Activated CD8-positive, alpha-beta memory T cell treated with anti-CD3 and anti-CD28 coated beads, Interleukin-2, amount 50 U/mL, for 1 hour (primary cell): ENCODE measurements around the gene KCNA10.

Source experiments
- DNase-seq: peaks from one replicate; pipeline ENCODE4 v3.0.0-alpha.2; 2020; ENCODE audit errors: extremely low read depth

The KCNA10 gene

DNA sequence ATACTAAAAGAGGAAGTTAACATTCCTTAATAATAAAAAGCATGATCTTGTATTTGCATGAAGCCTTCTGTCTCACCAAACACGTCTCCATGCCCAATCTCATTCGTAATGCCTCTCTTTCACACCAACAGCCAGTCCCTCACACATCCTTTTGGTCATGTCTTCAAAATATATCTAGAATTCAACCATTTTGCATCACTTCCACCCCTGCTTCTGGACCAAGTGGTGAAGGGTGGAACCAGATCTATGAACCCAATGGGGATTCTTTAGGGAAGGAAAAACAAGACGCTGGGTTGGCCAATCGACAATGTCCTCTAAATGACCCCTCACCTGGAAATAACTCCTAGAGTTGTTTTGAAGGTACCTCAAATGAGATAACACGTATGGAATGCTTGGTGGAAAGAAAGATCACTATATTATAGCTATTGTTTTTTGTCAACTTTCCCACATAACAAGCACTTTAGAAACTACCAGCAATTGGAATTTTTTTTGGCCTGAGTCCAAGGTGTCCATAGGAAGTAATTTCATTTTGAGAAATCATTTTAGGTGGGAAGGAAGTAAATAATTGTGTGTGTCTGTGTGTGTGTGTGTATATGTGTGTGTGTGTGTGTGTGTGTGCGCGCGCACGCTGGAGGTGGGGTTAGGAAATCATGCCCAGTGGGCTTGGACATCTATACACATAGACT lies at the start of gene KCNA10:
KCNA10 (minus strand) TSS at position 51 of the 686 bp plus-strand sequence. CDS start 388 bp downstream, outside the sequence.
- DNase-seq: no peak

DNA sequence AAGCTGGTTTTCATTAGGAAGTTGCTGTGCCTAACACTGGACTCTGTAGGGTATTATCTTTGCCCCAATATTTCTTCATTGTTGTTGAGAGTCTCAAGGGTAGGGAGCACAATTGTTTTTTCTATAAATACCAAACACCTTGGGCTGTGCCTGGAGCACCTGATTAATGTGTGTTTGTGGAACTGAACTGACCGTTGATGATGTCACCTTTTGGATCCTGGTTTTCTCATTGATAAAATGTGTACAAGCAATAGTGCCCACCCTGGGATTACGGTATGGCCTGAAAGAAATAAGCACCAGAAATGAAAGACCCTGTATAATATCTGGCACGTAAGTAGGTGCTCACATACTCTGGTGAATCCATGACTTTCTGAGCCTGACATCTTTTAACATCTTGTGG lies 47.9 kb upstream of the KCNA10 start:
- no peak for DNase-seq

DNA sequence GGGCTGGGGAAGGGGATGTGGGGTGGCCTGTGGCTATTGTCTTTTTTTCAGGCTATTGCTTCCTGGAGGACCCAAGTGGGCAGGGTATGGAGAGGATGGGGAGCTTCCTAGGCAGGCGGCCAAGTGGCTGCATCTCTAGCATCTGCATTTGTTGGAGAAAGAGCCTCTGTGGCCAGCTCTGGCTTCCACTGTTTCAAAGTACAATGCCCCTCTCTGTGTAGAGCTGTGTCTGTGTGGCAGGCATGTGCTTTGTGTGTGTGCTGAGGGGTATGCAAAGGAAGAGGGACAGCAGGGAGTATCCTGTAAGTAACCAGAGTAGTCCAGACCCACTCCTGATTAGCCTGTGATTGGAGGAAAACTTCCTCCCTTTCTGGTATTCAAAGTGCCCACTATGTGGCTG lies 46.6 kb upstream of the KCNA10 start:
- no peak for DNase-seq

DNA sequence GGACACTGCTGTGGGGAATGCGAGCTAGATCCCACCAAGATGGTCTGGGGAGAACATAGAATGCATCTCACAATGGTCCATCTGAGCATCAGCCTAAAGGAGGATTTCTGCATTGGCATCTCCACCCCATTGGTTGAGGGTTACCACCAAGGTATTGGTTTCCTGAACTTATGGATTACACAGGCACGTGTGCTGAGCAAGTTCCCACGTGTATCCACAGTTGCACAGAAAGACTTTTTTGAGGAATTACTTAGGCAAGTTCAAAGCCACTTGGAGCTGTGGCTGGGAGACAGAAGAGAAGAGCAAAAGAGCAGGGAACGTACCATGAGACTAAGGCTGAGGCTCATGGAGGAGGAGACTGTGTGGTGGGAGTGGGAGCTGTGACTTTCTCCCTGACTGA lies 44.1 kb upstream of the KCNA10 start:
- DNase-seq: no peak

DNA sequence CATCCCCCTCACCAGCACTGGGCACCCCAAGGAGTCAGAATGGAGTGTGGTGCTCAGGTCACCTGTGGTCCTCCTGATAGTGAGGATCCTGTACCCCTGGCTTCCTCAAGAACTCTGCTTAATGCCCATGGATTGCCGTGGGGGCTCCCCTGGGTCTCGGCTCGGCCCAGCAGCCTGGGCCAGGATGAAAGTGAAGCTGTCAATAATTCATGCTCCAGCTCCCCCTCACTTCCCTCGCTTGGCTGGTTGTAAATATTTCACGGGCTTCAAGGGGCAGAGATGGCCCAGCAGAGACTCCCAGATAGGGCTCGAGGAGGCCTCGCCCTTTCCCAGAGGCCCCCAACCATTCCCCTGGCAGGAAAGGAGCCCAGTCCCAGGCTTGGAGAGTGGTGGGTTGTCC lies 42.6 kb upstream of the KCNA10 start:
- DNase-seq: no peak

DNA sequence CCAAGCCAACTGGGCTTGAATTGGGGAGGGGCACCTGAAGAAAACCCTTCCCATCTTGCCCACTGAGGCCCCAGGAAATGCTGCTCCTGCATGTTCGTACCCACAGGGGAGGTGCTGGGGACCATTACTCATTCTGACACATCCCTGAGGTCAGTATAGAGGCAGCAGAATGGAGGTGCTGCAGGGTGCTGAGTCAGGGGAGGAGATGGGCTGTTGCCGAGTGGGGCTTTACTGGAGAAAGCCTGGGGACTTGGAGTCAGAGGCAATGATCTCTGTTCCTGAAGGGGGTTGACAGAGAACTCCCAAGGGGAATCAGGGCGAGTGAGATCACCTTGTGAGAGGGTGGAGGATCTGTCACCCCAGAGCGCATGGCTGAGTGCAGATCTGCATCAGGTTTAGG lies 40.2 kb upstream of the KCNA10 start:
- no peak for DNase-seq

DNA sequence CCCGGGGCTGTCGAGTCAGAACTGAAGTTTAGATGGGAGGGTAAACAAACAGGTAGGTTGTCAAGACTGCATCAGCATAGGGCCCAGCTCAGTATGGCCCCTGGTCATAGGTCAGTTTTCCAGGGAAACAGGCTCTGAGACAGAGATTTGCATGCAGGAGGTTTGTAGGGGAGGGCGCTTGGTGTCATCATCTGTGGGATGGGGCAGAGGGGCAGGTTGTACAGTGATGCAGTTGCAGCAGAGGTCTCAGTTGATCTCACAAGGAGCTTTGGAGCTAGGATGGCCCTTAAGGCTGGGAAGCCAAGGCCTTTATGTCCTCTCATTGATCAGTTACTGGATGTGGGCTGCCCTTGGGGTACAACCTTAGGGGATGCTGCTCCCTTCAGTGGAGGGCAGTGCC lies 38.5 kb upstream of the KCNA10 start:
- no peak for DNase-seq

DNA sequence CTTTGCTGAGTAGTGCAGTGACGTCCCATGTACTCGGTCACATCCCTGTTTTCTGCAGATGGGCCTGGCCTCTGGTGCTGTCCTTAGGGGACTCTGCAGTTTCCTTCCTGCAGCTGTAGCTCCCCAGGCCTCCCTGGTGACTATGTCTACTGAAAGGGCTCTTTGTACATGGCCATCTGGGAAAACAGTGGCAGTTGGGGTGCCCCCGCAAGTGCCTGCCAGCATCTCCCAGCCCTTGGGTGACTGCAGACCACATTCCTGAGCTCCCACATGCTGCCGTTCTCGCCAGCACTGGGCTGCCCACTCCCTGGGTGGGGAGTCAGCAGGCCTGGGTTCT lies 37.5 kb upstream of the KCNA10 start:
- no peak for DNase-seq

DNA sequence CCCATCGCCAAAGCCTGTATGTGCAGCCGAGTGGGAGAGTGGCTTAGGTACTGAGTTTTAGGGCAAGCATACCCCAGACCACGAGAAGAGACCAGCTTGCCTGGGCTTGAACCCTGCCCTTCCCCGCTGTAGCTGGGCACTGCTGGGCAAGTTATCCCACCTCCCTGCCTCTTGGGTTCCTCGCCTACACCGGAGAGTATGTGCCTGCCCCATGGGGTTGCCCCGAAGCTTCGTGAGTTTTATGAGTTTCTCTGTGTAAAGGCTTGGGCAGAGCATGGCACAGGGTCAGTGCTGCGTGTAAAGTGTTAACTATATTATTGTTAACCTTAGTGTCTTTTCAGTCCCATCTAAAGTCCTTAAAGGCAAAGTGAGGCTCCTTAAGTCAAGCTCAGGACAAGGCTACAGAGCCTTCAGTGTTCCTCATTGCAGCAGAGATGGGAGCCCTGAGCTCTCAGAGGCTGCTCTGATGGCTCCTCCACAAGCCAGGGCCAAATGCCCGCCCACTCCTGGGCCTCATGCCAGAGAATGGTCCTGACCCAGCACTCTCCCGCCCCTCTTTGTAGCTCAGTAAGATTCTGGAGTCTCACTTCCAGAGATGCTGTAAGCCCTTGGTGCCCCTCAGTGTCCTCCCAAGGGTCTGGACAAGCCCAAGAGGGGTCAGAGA lies 37.0 kb upstream of the KCNA10 start:
- no peak for DNase-seq

DNA sequence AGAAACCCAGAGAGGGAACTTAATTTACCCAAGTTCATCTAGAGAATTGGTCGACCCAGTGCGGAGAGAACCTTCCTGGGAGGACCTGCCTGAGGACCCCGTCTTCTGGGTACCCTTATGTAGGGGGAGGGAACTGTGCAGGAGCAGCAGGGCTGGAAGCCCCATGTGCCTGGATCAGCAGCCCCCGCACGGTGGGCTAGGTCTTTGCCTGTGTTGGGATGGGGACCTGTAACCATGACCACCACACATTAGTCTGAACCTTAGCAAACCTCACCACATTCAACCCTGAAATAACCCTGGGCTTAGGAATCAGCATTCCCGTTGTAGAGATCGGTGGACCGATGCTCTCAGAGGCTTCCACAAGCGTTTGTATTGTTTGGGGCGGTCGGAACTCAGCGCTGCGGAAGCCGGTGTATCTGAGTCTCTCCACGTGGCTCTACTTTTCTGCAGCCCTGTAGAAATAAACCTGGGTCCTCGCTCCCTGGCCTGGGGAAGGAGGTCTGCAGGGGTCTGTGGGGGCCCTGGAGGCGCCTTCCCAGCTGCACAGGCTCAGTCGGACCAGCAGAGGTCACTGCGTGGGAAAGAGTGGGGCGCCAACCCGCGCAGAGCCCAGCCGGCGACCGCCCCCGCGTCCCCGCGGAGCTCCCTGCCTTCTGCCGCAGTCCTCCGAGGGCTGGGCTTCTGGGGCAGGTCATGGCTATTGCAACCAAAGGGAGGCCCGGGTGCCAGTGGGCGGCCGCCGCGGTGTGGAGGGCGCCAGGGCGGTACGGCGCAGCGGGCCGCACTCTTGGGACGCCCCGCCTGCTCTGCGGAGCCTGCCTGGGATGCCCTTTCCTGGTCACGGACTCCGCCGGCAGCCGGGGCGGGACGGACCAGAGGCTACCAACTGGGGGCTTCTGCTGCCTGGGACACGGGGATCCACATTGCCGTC lies 36.2 kb upstream of the KCNA10 start:
- peak; percentile 18 for DNase-seq

DNA sequence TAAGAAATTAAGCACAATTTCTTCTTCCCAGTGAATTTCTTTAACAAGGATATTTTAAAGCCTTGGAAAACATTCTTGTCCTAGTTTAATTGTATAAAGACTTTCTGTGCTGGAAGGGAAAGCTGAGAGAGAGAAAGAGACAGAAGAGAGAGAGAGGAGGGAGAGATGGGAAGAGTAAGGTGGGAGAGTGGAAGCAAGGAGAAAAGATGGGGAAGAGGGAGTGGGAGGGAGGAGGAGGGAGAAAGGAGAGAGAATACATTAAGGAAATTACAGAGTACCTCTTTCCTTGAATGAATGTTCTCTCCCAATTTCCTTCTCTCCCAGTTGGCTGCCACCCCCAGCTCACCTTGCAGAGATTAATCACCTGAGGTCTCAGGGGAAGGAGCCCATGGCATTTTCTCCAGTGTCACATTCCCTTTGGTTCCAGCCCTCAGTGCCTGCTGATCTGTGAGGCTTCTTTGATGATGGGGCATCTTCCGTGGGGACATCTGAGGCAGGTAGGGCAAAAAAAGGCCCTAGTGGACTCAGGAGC lies 32.4 kb upstream of the KCNA10 start:
- no peak for DNase-seq

DNA sequence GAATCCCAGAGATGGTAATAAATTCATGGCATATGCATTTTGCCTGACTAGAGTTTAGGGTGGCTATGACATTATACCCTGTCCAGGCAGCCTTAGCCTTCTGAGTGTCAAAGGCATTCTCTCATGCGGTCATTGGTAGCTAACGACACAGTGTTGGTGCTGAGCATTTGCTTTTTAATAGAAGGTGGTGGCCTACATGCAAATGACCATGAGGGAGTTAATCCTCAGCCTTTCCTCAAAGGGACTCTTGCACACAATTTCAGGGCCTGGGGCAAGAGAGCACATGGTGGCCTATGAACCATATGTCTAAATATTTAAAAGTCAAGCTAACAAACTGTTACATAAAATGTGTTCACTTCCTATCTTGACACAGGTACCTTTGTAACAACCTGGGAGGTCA lies 30.9 kb upstream of the KCNA10 start:
- no peak for DNase-seq

DNA sequence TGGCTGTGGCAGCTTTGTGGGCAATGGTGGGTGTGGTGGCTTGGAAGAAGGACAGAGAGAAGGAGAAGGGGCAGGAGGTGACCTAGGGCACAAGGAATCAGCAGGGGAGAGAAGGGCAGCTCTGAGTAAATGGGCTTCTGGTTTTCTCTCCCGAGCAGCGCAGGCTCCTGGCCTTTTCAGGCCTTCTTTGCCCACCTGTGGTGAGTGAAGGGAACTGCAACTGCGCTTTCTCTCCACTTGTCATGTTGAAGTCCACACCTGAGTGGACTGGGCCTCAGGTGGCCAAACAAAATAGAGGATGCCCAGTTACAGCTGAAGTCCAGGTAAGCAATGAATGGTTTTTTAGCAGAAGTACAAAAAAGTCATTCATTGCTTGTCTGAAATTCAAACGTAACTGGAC lies 29.4 kb upstream of the KCNA10 start:
- no peak for DNase-seq

DNA sequence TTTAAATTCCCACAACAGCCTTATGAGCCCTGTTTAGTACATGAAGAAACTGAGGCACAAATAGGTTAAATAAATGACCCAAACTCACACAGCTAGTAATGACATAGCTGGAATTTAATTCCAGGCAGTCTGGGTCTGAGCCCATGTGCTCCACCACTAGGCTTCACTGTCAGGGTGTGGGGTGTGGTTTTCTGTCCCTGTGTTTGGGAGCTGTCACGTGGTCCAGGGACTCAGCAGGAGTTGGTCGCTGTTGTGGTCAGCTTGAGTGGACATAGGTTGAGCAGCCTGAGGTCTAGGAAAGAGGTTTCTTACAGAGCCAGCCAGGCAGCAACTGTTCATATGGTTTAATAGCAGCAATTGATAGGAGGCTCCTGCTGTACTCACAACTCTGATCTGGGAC lies 28.0 kb upstream of the KCNA10 start:
- no peak for DNase-seq

DNA sequence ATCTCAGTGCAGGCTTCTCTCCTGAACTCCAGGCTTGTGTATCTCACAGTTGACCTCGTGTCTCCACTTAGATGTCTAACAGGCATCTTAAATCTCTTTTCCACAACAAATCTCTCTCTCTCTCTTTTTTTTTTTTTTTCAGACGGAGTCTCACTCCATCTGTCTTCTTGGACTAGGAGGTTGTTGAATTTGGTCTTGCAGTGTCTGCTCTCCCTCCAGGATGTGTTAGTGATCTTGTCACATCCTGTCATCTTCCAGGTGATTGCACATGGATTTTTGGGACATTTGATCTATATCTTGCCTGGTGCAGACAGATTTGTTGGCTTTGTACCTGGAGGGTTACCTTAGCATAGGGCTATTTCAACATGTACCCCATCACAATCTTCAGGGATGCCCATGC lies 26.5 kb upstream of the KCNA10 start:
- no peak for DNase-seq

DNA sequence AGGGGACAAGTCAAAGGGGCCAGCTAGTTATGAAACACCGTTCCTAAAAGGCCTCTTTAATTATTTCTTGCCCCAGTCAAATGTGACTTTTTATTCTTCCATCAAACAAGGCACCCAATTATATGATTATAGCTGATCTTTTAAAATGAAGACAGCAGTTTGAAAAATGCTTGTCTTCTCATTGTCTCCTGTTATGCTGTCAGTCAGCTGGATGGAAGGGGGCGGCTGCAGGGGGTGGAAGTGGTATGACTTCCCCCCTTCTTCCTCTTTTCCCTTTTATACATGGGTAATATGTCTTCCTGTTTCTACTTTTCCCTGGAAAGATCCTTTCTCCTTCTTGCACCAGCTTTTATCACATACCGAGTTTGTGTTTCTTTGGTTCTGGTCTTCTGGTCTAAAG lies 25.8 kb upstream of the KCNA10 start:
- DNase-seq: no peak

DNA sequence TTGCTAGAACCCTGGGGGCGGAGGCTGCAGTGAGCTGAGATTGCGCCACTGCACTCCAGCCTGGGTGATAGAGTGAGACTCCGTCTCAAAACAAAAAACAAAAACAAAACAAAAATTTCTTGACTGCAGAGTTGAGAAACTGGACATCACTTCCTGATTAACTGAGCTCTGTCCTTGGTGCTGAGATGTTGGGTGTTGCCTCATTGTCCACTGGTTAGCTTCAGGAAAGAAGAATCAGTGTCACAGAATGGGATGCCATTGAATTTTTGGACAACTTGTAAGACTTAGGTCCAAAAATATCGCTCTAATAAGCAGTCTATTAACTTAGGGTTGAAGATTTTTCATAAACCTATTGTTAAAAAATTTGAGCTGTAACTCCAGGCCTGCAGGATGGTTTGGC lies 23.8 kb upstream of the KCNA10 start:
- no peak for DNase-seq

DNA sequence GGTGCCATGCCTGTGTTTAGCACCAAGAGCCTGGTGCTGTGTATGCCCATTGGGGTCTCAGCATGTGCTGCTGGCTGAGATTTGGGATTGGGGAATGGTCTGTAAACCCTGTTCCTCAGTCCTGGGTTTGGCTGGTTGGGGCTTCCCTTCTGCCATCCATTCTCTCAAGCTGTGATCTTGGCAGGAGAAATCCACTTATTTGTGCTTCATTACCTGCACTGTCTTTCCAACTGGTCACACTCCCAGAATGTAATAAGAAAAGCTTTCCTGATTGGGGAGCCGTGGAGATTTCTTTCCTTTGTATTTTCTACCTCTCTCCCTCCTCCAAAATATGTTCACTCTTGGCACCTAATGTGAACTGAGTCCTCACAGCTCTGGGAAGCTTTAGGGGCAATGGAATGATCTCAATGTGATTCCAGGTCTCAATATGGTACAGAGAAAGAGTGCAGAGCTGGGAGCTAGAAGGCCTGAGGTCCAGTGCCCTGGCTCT lies 23.0 kb upstream of the KCNA10 start:
- no peak for DNase-seq

DNA sequence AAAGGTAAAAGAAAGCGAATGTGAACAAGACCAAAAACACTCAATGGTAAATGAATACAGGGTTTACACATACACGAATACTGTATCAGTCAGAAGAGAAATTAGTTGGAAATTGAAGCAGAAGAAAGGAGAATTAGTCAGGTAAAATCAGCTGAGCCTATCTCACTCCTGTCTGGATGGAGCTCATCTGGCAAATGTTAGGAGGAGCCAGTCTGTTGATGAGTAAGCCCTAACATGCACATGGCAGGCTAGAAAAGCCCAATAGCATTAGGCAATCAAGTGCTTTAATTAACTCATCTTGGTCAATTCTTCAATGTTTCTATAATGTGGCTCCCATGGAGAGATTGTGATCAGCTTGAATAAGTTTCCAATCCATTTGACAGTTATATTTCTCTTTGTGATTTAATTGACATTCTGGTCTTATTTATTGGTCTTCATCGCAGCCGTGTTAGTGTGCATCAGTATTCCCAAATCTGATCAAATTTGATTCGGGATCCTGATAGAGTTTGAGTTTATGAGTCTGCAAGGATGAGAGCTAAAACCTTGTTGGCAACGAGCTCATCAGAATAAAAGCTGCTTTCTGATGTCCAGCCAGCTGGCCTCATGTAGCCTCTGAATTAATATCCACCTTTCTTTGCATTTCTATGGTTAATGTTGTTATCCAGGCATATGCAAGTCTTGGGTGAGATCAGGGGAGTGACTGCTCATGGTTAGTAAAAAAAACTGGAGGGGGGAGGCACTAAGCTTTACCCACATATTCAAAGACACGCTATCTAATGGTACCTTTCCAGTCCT lies 22.1 kb upstream of the KCNA10 start:
- DNase-seq: no peak

DNA sequence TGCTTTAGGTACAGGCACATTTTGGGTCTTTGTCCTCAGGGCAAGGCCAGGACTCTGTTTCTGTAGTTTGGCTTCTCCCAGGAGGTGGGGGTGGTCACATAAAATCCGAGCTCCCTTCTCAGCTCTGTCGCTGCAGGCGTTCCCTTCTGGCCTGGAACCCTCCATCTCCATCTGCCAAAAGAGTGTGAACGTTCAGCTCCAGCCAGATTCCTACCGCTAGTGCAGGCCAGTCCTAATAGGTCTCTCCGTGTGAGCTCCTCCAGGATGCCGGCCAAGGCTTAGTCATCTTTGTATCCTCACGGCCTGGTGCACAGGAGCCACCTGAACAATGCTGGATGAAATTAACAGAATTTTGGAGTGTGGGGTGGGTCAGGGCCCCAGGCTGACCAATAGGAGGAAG lies 19.9 kb upstream of the KCNA10 start:
- DNase-seq: no peak

DNA sequence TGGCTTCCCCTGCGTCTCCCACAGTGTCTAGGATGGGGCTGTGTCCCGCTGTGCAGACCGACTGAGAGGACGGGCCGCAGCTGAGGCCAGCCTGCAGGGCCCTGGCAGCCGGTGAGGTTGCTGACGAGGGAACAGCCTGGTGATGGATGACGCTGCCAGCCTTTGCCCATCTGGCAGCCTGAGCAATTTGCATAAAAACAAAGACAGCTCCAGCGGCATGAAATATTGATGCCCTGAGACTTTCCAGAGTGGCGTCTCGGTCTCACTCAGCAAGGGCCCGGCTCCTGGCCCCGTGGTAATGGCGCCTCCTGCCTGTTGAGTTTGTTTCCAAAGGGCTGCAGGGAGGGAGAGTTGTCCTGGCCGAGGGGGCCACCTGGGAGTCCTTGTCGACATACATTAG lies 19.1 kb upstream of the KCNA10 start:
- no peak for DNase-seq

DNA sequence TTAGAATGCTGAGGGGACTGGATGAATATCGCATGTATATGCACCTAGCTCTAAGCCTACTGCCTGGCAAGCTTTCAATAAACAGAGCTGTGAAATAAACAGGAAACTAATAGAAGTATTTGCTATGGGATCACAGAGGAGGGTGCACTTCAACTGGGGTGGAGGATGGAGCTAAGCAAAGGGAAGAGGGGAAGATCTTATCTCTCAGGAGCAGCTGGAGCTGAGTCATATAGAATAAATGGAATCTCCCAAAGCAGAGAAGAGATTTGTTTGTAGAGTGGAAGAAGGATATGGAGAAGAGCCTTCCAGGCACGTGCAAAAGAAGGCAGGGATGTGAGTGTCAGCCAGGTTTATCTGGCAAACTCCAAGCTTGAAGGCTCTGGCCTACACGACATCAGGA lies 17.0 kb upstream of the KCNA10 start:
- DNase-seq: no peak
